MM.1S (cell line): ENCODE measurements around the gene HAO2.

Experiments
- CTCF ChIP-seq: fragments of 300-600 bp; sonication (generic); IDR thresholded peaks from 2 replicates; pipeline ENCODE4 v1.5.1; 2016; ENCODE audit warnings: antibody characterized with exemption, low read length, mixed read lengths
- EZH2phosphoT487 ChIP-seq: fragments of 300-600 bp; sonication (generic); IDR thresholded peaks from 2 replicates; pipeline ENCODE4 v1.6.1; 2018; ENCODE audit warnings: antibody characterized with exemption, low read length

- TF ChIP-seq CTCF (no peak), EZH2phosphoT487 (no peak)
These were observed 12.5 kb downstream of the HAO2 start for GRCh38 chr1:119380983-119381662.
